ENCODE measurements around the gene TREX2. TPM values are rescaled to one million over a fixed set of nuclear protein-coding genes. Genes with fewer than 3 reads are reported as not detected.

Gene TREX2
- total and polyA plus RNA-seq, 2 experiments from 2014 or later, result 0.60 to 1.3 TPM

- Histone ChIP-seq H4K20me1 (ENCODE audit: insufficient read depth, poor library complexity, severe bottlenecking) (no peaks in the 10 kb centered on the region), H3K36me3 (replicated peaks; ENCODE audit: insufficient read depth, low read depth) (no peaks in the 10 kb centered on the region), H3K27me3 (no peaks in the 10 kb centered on the region), H3K9me2 (replicated peaks; ENCODE audit: insufficient read depth) (no peaks in the 10 kb centered on the region), H3K4me1 (ENCODE audit: insufficient read depth) (no peaks in the 10 kb centered on the region), H3K4me3 (no peak overlapping the region), H3K9me3 (ENCODE audit: low read depth) (no peaks in the 10 kb centered on the region), H3K4me2 (no peak overlapping the region), H2AFZ (no peak overlapping the region), H3K27ac (no peak overlapping the region), H3K79me2 (no peaks in the 10 kb centered on the region)
- TF ChIP-seq CTCF (IDR thresholded peaks at IDR 0.05; ENCODE audit: poor library complexity) (no peak), EZH2phosphoT487 (IDR thresholded peaks at IDR 0.05; ENCODE audit: low read depth, severe bottlenecking, unreplicated experiment) (no peak), EZH2 (IDR thresholded peaks at IDR 0.05; ENCODE audit: borderline replicate concordance) (no peak)
- 90% methylated on average over 4 of the region's 4 CpGs for WGBS (ENCODE audit: low lambda C conversion rate, missing lambda C conversion rate)
- no peak for DNase-seq (ENCODE audit: low spot score)
Observed at GRCh38 chrX:153459986-153460385, 14.1 kb upstream of the TREX2 start.

GRCh38 chrX:153458476-153458875, 12.6 kb upstream of the TREX2 start:
- H3K36me3 ChIP-seq (replicated peaks; ENCODE audit: insufficient read depth, low read depth), result no peaks in the 10 kb centered on the region
- H3K27me3 ChIP-seq, result no peaks in the 10 kb centered on the region
- H3K4me2 ChIP-seq, result no peak overlapping the region
- no peak for TF ChIP-seq EZH2phosphoT487 (IDR thresholded peaks at IDR 0.05; ENCODE audit: low read depth, severe bottlenecking, unreplicated experiment)
- TF ChIP-seq CTCF (IDR thresholded peaks at IDR 0.05; ENCODE audit: poor library complexity), result no peak
- TF ChIP-seq EZH2 (IDR thresholded peaks at IDR 0.05; ENCODE audit: borderline replicate concordance), result no peak
- H3K4me3 ChIP-seq, result no peak overlapping the region
- H3K9me3 ChIP-seq (ENCODE audit: low read depth), result no peaks in the 10 kb centered on the region
- WGBS (ENCODE audit: low lambda C conversion rate, missing lambda C conversion rate), result 75% methylated on average over 4 of the region's 4 CpGs
- H3K27ac ChIP-seq, result no peak overlapping the region
- no peaks in the 10 kb centered on the region for H3K4me1 ChIP-seq (ENCODE audit: insufficient read depth)
- no peaks in the 10 kb centered on the region for H3K9me2 ChIP-seq (replicated peaks; ENCODE audit: insufficient read depth)
- H2AFZ ChIP-seq, result no peak overlapping the region
- no peaks in the 10 kb centered on the region for H3K79me2 ChIP-seq
- H4K20me1 ChIP-seq (ENCODE audit: insufficient read depth, poor library complexity, severe bottlenecking), result no peaks in the 10 kb centered on the region
- DNase-seq (ENCODE audit: low spot score), result no peak

GRCh38 chrX:153457827-153458466, 12.1 kb upstream of the TREX2 start:
- WGBS (ENCODE audit: low lambda C conversion rate, missing lambda C conversion rate), result 89% methylated on average over 17 of the region's 17 CpGs
- H3K4me1 ChIP-seq (ENCODE audit: insufficient read depth), result no peaks in the 10 kb centered on the region
- no peaks in the 10 kb centered on the region for H3K79me2 ChIP-seq
- no peak for DNase-seq (ENCODE audit: low spot score)
- no peak for TF ChIP-seq EZH2phosphoT487 (IDR thresholded peaks at IDR 0.05; ENCODE audit: low read depth, severe bottlenecking, unreplicated experiment)
- no peak for TF ChIP-seq CTCF (IDR thresholded peaks at IDR 0.05; ENCODE audit: poor library complexity)
- no peak for TF ChIP-seq EZH2 (IDR thresholded peaks at IDR 0.05; ENCODE audit: borderline replicate concordance)
- no peaks in the 10 kb centered on the region for H3K27me3 ChIP-seq
- no peaks in the 10 kb centered on the region for H3K9me2 ChIP-seq (replicated peaks; ENCODE audit: insufficient read depth)
- no peak overlapping the region for H3K4me2 ChIP-seq
- H3K27ac ChIP-seq, result no peak overlapping the region
- no peak overlapping the region for H2AFZ ChIP-seq
- H3K36me3 ChIP-seq (replicated peaks; ENCODE audit: insufficient read depth, low read depth), result no peaks in the 10 kb centered on the region
- H3K4me3 ChIP-seq, result no peak overlapping the region
- no peaks in the 10 kb centered on the region for H4K20me1 ChIP-seq (ENCODE audit: insufficient read depth, poor library complexity, severe bottlenecking)
- no peaks in the 10 kb centered on the region for H3K9me3 ChIP-seq (ENCODE audit: low read depth)

Data from hepatocyte (in vitro differentiated cells).